ENCODE data around the gene PCDHA11.
A peak's percentile ranks its signal among the peaks of the same experiment; 100 is the strongest.
"Not testable (repeated sequence)": the region's sequence is repeated elsewhere in the genome, so short reads cannot be mapped to it uniquely, and the experiment has no call there.

The PCDHA11 gene

DNA sequence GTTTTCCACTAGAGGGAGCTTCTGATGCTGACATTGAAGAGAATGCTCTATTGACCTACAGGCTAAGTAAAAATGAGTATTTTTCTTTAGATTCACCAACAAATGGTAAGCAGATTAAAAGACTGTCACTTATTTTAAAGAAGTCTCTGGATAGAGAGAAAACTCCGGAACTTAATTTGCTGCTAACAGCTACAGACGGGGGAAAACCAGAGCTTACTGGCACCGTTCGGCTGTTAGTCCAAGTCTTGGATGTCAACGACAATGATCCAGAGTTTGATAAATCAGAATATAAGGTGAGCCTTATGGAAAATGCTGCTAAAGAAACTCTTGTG lies 764 bp downstream of the PCDHA11 start:
- Histone ChIP-seq H3K27ac (ENCODE audit: poor library complexity, severe bottlenecking) (no peak overlapping the region), H3K4me1 (ENCODE audit: insufficient read depth, poor library complexity, severe bottlenecking) (no peaks in the 10 kb centered on the region), H3K27me3 (ENCODE audit: insufficient read depth, poor library complexity, severe bottlenecking) (peaks cover 72% of the 10 kb centered on the region), H3K4me3 (ENCODE audit: severe bottlenecking) (peak overlapping the region; percentile 23), H3K36me3 (ENCODE audit: low read depth) (no peaks in the 10 kb centered on the region), H3K9me3 (ENCODE audit: severe bottlenecking) (no peaks in the 10 kb centered on the region)
- no peak for TF ChIP-seq CTCF (IDR thresholded peaks at IDR 0.05; ENCODE audit: poor library complexity, severe bottlenecking)
- DNase-seq (ENCODE audit: low spot score) (no peak), ATAC-seq (ENCODE audit: low read depth) (0 out of 3 replicates have a peak, but pooled peaks have one; percentile 48)

GRCh38 chr5:140870221-140871201 lies 1.8 kb downstream of the PCDHA11 start:
- peak; percentile 59 for DNase-seq (ENCODE audit: low spot score)
- no peaks in the 10 kb centered on the region for H3K36me3 ChIP-seq (ENCODE audit: low read depth)
- H3K9me3 ChIP-seq (ENCODE audit: severe bottlenecking) = no peaks in the 10 kb centered on the region
- H3K4me1 ChIP-seq (ENCODE audit: insufficient read depth, poor library complexity, severe bottlenecking) = no peaks in the 10 kb centered on the region
- no peak overlapping the region for H3K27ac ChIP-seq (ENCODE audit: poor library complexity, severe bottlenecking)
- peaks cover 69% of the 10 kb centered on the region for H3K27me3 ChIP-seq (ENCODE audit: insufficient read depth, poor library complexity, severe bottlenecking)
- ATAC-seq (ENCODE audit: low read depth) = no peak
- no peak overlapping the region for H3K4me3 ChIP-seq (ENCODE audit: severe bottlenecking)
- no peak for TF ChIP-seq CTCF (IDR thresholded peaks at IDR 0.05; ENCODE audit: poor library complexity, severe bottlenecking)

GRCh38 chr5:140875085-140876065 lies 6.6 kb downstream of the PCDHA11 start, which contains the start of gene PCDHA12:
Gene PCDHA12 (plus strand): TSS chr5:140875308. CDS start chr5:140875473, 165 bp downstream.
- Histone ChIP-seq H3K9me3 (ENCODE audit: severe bottlenecking) (peaks cover 2% of the 10 kb centered on the region), H3K27ac (ENCODE audit: poor library complexity, severe bottlenecking) (peak within 1 kb of the TSS; percentile 3), H3K27me3 (ENCODE audit: insufficient read depth, poor library complexity, severe bottlenecking) (peaks cover 45% of the 10 kb centered on the region), H3K4me3 (ENCODE audit: severe bottlenecking) (peak within 1 kb of the TSS; percentile 32), H3K4me1 (ENCODE audit: insufficient read depth, poor library complexity, severe bottlenecking) (no peaks in the 10 kb centered on the region), H3K36me3 (ENCODE audit: low read depth) (no peaks in the 10 kb centered on the region)
- peak; percentile 54 for DNase-seq (ENCODE audit: low spot score)
- TF ChIP-seq CTCF (IDR thresholded peaks at IDR 0.05; ENCODE audit: poor library complexity, severe bottlenecking) = peak; percentile 82
- ATAC-seq (ENCODE audit: low read depth) = peak; percentile 80

- DNase-seq (ENCODE audit: low spot score) = peak; percentile 55
- not testable (repeated sequence) for H3K4me1 ChIP-seq (ENCODE audit: insufficient read depth, poor library complexity, severe bottlenecking); H3K27ac ChIP-seq (ENCODE audit: poor library complexity, severe bottlenecking); H3K4me3 ChIP-seq (ENCODE audit: severe bottlenecking); H3K9me3 ChIP-seq (ENCODE audit: severe bottlenecking); ATAC-seq (ENCODE audit: low read depth); H3K36me3 ChIP-seq (ENCODE audit: low read depth)
- peaks cover 40% of the 10 kb centered on the region for H3K27me3 ChIP-seq (ENCODE audit: insufficient read depth, poor library complexity, severe bottlenecking)
Measured at GRCh38 chr5:140876541-140877261, 7.9 kb downstream of the PCDHA11 start.

DNA sequence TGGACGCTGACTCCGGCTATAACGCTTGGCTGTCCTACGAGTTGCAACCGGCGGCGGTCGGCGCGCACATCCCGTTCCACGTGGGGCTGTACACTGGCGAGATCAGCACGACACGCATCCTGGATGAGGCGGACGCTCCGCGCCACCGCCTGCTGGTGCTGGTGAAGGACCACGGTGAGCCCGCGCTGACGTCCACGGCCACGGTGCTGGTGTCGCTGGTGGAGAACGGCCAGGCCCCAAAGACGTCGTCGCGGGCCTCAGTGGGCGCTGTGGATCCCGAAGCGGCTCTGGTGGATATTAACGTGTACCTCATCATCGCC lies 8.5 kb downstream of the PCDHA11 start:
- no peak overlapping the region for H3K4me3 ChIP-seq (ENCODE audit: severe bottlenecking)
- no peaks in the 10 kb centered on the region for H3K4me1 ChIP-seq (ENCODE audit: insufficient read depth, poor library complexity, severe bottlenecking)
- peaks cover 35% of the 10 kb centered on the region for H3K27me3 ChIP-seq (ENCODE audit: insufficient read depth, poor library complexity, severe bottlenecking)
- no peak for TF ChIP-seq CTCF (IDR thresholded peaks at IDR 0.05; ENCODE audit: poor library complexity, severe bottlenecking)
- H3K9me3 ChIP-seq (ENCODE audit: severe bottlenecking) = peaks cover 2% of the 10 kb centered on the region
- no peak overlapping the region for H3K27ac ChIP-seq (ENCODE audit: poor library complexity, severe bottlenecking)
- peak; percentile 66 for DNase-seq (ENCODE audit: low spot score)
- no peaks in the 10 kb centered on the region for H3K36me3 ChIP-seq (ENCODE audit: low read depth)
- no peak for ATAC-seq (ENCODE audit: low read depth)

Measured in RWPE2 (cell line).